Hepatocyte (in vitro differentiated cells): Measurements from ENCODE around the gene DCBLD1.
"Not testable (repeated sequence)": the region's sequence is repeated elsewhere in the genome, so short reads cannot be mapped to it uniquely, and the experiment has no call there.

Experiments used
- EZH2phosphoT487 ChIP-seq: fragments of 200-600 bp; sonication (generic); IDR thresholded peaks from one replicate; pipeline ENCODE4 v1.6.1; 2018; ENCODE audit warnings: antibody characterized with exemption, mild to moderate bottlenecking, low read depth, moderate library complexity; ENCODE audit not compliant: unreplicated experiment, severe bottlenecking
- TF ChIP-seq, protein P1 (sequence below): fragments of 200-600 bp; sonication (generic); IDR thresholded peaks from 2 replicates; pipeline ENCODE4 v1.5.1; 2016; ENCODE audit warnings: antibody characterized with exemption, mild to moderate bottlenecking; ENCODE audit not compliant: poor library complexity

DNA sequence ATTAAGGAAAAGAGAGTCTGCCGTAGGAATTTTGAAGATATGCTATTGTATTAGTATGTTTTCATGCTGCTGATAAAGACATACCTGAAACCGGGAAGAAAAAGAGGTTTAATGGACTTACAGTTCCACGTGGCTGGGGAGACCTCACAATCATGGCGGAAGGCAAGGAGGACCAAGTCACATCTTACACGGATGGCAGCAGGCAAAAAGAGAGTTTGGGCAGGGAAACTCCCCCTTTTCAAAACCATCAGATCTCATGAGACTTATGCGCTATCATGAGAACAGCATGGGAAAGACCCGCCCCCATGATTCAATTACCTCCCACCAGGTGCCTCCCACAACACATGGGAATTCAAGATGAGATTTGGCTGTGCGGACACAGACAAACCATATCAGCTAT is 40.2 kb upstream of the DCBLD1 start:
- TF ChIP-seq, protein P1, sequence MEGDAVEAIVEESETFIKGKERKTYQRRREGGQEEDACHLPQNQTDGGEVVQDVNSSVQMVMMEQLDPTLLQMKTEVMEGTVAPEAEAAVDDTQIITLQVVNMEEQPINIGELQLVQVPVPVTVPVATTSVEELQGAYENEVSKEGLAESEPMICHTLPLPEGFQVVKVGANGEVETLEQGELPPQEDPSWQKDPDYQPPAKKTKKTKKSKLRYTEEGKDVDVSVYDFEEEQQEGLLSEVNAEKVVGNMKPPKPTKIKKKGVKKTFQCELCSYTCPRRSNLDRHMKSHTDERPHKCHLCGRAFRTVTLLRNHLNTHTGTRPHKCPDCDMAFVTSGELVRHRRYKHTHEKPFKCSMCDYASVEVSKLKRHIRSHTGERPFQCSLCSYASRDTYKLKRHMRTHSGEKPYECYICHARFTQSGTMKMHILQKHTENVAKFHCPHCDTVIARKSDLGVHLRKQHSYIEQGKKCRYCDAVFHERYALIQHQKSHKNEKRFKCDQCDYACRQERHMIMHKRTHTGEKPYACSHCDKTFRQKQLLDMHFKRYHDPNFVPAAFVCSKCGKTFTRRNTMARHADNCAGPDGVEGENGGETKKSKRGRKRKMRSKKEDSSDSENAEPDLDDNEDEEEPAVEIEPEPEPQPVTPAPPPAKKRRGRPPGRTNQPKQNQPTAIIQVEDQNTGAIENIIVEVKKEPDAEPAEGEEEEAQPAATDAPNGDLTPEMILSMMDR, result not testable (repeated sequence)
- TF ChIP-seq EZH2phosphoT487, result not testable (repeated sequence)
